Measurements from ENCODE around the gene POU3F1.

POU3F1 gene

GRCh38 chr1:38031513-38031866, 15.1 kb downstream of the POU3F1 start:
- Histone ChIP-seq H3K79me2 (ENCODE audit: control insufficient read depth, low read length) (no peaks in the 10 kb centered on the region), H3K4me3 (ENCODE audit: low read length) (no peak overlapping the region), H3K4me2 (ENCODE audit: low read length) (no peak overlapping the region), H3K9me2 (replicated peaks; ENCODE audit: control insufficient read depth, low read length) (no peaks in the 10 kb centered on the region), H3K36me3 (ENCODE audit: control insufficient read depth, low read length) (no peaks in the 10 kb centered on the region), H3F3A (ENCODE audit: control insufficient read depth, insufficient read depth) (no peaks in the 10 kb centered on the region; the same call in 1 of the 2 replicates), H3K4me1 (ENCODE audit: control insufficient read depth, low read length) (peaks cover 8% of the 10 kb centered on the region), H3K27me3 (ENCODE audit: control insufficient read depth, low read length) (peaks cover 20% of the 10 kb centered on the region; the same call in 1 of the 2 replicates), H3K9me3 (ENCODE audit: control insufficient read depth, insufficient read depth, low read length) (no peaks in the 10 kb centered on the region), H4K20me1 (ENCODE audit: control insufficient read depth, insufficient read depth, low read depth, low read length) (no peaks in the 10 kb centered on the region), H3K27ac (ENCODE audit: low read depth, low read length) (no peak overlapping the region)
- TF ChIP-seq EZH2phosphoT487 (IDR thresholded peaks at IDR 0.05; ENCODE audit: borderline replicate concordance, low read length), result no peak
- no peak for TF ChIP-seq CTCF (IDR thresholded peaks at IDR 0.05; ENCODE audit: low read depth, low read length, poor library complexity, severe bottlenecking)

GRCh38 chr1:38030596-38031512, 15.7 kb downstream of the POU3F1 start:
- H3K4me1 ChIP-seq (ENCODE audit: control insufficient read depth, low read length), result peaks cover 8% of the 10 kb centered on the region
- peaks cover 5% of the 10 kb centered on the region for H3K36me3 ChIP-seq (ENCODE audit: control insufficient read depth, low read length)
- no peak overlapping the region for H3K4me3 ChIP-seq (ENCODE audit: low read length)
- no peaks in the 10 kb centered on the region; the same call in 1 of the 2 replicates for H3F3A ChIP-seq (ENCODE audit: control insufficient read depth, insufficient read depth)
- no peak overlapping the region for H3K4me2 ChIP-seq (ENCODE audit: low read length)
- H4K20me1 ChIP-seq (ENCODE audit: control insufficient read depth, insufficient read depth, low read depth, low read length), result no peaks in the 10 kb centered on the region
- H3K79me2 ChIP-seq (ENCODE audit: control insufficient read depth, low read length), result no peaks in the 10 kb centered on the region
- H3K27me3 ChIP-seq (ENCODE audit: control insufficient read depth, low read length), result peaks cover 20% of the 10 kb centered on the region; the same call in 1 of the 2 replicates
- H3K27ac ChIP-seq (ENCODE audit: low read depth, low read length), result no peak overlapping the region
- TF ChIP-seq CTCF (IDR thresholded peaks at IDR 0.05; ENCODE audit: low read depth, low read length, poor library complexity, severe bottlenecking), result no peak
- no peak for TF ChIP-seq EZH2phosphoT487 (IDR thresholded peaks at IDR 0.05; ENCODE audit: borderline replicate concordance, low read length)
- no peaks in the 10 kb centered on the region for H3K9me3 ChIP-seq (ENCODE audit: control insufficient read depth, insufficient read depth, low read length)
- no peaks in the 10 kb centered on the region for H3K9me2 ChIP-seq (replicated peaks; ENCODE audit: control insufficient read depth, low read length)

GRCh38 chr1:38029685-38030511, 16.7 kb downstream of the POU3F1 start:
- Histone ChIP-seq H3F3A (ENCODE audit: control insufficient read depth, insufficient read depth) (no peaks in the 10 kb centered on the region; the same call in 1 of the 2 replicates), H3K27me3 (ENCODE audit: control insufficient read depth, low read length) (peaks cover 20% of the 10 kb centered on the region; the same call in 1 of the 2 replicates), H3K9me3 (ENCODE audit: control insufficient read depth, insufficient read depth, low read length) (no peaks in the 10 kb centered on the region), H4K20me1 (ENCODE audit: control insufficient read depth, insufficient read depth, low read depth, low read length) (no peaks in the 10 kb centered on the region), H3K4me3 (ENCODE audit: low read length) (no peak overlapping the region), H3K4me1 (ENCODE audit: control insufficient read depth, low read length) (peaks cover 8% of the 10 kb centered on the region), H3K36me3 (ENCODE audit: control insufficient read depth, low read length) (peaks cover 14% of the 10 kb centered on the region), H3K27ac (ENCODE audit: low read depth, low read length) (no peak overlapping the region), H3K4me2 (ENCODE audit: low read length) (no peak overlapping the region), H3K9me2 (replicated peaks; ENCODE audit: control insufficient read depth, low read length) (no peaks in the 10 kb centered on the region), H3K79me2 (ENCODE audit: control insufficient read depth, low read length) (no peaks in the 10 kb centered on the region)
- TF ChIP-seq EZH2phosphoT487 (IDR thresholded peaks at IDR 0.05; ENCODE audit: borderline replicate concordance, low read length), result no peak
- TF ChIP-seq CTCF (IDR thresholded peaks at IDR 0.05; ENCODE audit: low read depth, low read length, poor library complexity, severe bottlenecking), result no peak
